Osteoblast (primary cell): ENCODE data around the gene USP21. TPM values are rescaled to one million over a fixed set of nuclear protein-coding genes. Genes with fewer than 3 reads are reported as not detected.

Experiments
- DNase-seq: peaks from one replicate; pipeline ENCODE4 v3.0.0; 2011; ENCODE audit warnings: low spot score, mixed read lengths; ENCODE audit not compliant: insufficient read length; ENCODE audit errors: missing footprints
- H2AFZ ChIP-seq: 2 replicates; pipeline ENCODE4 v1.6.0; 2011; ENCODE audit warnings: mild to moderate bottlenecking, low read length
- H3K27ac ChIP-seq: 2 replicates; pipeline ENCODE4 v1.5.1; 2011; ENCODE audit warnings: mild to moderate bottlenecking, low read depth, low read length, moderate library complexity
- H3K27me3 ChIP-seq: 2 replicates; pipeline ENCODE4 v1.6.0; 2012; ENCODE audit warnings: mild to moderate bottlenecking, control low read depth, inconsistent platforms, low read length, moderate library complexity; ENCODE audit not compliant: insufficient read depth
- H3K36me3 ChIP-seq: 2 replicates; pipeline ENCODE4 v1.5.1; 2011; ENCODE audit warnings: mild to moderate bottlenecking, low read length, control low read depth, moderate library complexity; ENCODE audit not compliant: insufficient read depth
- H3K4me1 ChIP-seq: 2 replicates; pipeline ENCODE4 v1.5.1; 2011; ENCODE audit warnings: mild to moderate bottlenecking, low read length, control low read depth, moderate library complexity; ENCODE audit not compliant: insufficient read depth
- H3K4me2 ChIP-seq: 2 replicates; pipeline ENCODE4 v1.6.0; 2011; ENCODE audit warnings: mild to moderate bottlenecking, low read length; ENCODE audit not compliant: insufficient read depth
- H3K4me3 ChIP-seq: fragments of 200-600 bp; sonication (generic); 3 replicates; pipeline ENCODE4 v1.5.1; 2012; ENCODE audit warnings: mild to moderate bottlenecking, low read length, inconsistent platforms; ENCODE audit not compliant: insufficient read depth
- H3K79me2 ChIP-seq: 2 replicates; pipeline ENCODE4 v1.6.0; 2012; ENCODE audit warnings: mild to moderate bottlenecking, low read length, control low read depth, inconsistent platforms; ENCODE audit not compliant: insufficient read depth
- H3K9me3 ChIP-seq: 2 replicates; pipeline ENCODE4 v1.5.1; 2011; ENCODE audit warnings: low read depth, low read length, control low read depth
- H4K20me1 ChIP-seq: 2 replicates; pipeline ENCODE4 v1.6.0; 2012; ENCODE audit warnings: mild to moderate bottlenecking, low read length, control low read depth; ENCODE audit not compliant: insufficient read depth
- total RNA-seq: library from RNA; depleted of rRNA; stranded (reverse); fragments of >200 nt; gene quantifications from 2 replicates; pipeline ENCODE4 v1.2.3, GENCODE V29; 2012
- TF ChIP-seq, protein P1 (sequence below): IDR thresholded peaks from 2 replicates; pipeline ENCODE4 v1.5.1; 2011; ENCODE audit warnings: mild to moderate bottlenecking, low read depth, low read length, moderate library complexity; ENCODE audit errors: extremely low read depth

The USP21 gene
- total RNA-seq, 1 donor, result 8.0 TPM

DNA sequence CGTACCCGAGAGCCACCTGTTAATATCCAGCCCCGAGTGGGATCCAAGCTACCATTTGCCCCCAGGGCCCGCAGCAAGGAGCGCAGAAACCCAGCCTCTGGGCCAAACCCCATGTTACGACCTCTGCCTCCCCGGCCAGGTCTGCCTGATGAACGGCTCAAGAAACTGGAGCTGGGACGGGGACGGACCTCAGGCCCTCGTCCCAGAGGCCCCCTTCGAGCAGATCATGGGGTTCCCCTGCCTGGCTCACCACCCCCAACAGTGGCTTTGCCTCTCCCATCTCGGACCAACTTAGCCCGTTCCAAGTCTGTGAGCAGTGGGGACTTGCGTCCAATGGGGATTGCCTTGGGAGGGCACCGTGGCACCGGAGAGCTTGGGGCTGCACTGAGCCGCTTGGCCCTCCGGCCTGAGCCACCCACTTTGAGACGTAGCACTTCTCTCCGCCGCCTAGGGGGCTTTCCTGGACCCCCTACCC lies 1.4 kb downstream of the USP21 start:
- Histone ChIP-seq H3K36me3 (peaks cover 48% of the 10 kb centered on the region), H4K20me1 (no peaks in the 10 kb centered on the region), H3K9me3 (no peaks in the 10 kb centered on the region), H2AFZ (no peak overlapping the region), H3K27ac (no peak overlapping the region), H3K4me3 (no peak overlapping the region), H3K4me1 (peaks cover 20% of the 10 kb centered on the region), H3K27me3 (no peaks in the 10 kb centered on the region), H3K79me2 (peaks cover 22% of the 10 kb centered on the region), H3K4me2 (peak overlapping the region; percentile 90)
- peak; percentile 15 for DNase-seq
- TF ChIP-seq, protein P1, sequence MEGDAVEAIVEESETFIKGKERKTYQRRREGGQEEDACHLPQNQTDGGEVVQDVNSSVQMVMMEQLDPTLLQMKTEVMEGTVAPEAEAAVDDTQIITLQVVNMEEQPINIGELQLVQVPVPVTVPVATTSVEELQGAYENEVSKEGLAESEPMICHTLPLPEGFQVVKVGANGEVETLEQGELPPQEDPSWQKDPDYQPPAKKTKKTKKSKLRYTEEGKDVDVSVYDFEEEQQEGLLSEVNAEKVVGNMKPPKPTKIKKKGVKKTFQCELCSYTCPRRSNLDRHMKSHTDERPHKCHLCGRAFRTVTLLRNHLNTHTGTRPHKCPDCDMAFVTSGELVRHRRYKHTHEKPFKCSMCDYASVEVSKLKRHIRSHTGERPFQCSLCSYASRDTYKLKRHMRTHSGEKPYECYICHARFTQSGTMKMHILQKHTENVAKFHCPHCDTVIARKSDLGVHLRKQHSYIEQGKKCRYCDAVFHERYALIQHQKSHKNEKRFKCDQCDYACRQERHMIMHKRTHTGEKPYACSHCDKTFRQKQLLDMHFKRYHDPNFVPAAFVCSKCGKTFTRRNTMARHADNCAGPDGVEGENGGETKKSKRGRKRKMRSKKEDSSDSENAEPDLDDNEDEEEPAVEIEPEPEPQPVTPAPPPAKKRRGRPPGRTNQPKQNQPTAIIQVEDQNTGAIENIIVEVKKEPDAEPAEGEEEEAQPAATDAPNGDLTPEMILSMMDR, result no peak

DNA sequence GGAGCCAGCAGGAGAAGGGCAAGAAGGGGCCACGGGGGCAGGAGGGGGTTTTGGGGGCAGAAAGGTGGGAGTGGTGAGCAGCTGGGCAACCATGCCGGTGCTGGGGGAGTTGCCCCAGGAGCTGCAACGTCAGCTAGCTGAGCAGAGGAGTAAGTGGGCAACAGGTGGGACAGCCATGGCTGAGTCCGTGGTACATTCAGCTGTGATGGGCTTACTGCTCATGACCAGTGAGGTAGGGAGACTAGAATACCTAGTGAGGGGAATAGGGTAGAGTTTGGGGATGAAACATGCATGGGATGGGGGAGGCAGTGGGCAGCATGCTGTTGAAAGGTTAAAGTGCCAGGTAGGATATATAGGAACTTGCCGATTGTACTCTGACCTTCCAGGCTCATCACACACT lies 2.4 kb downstream of the USP21 start:
- H3K4me2 ChIP-seq, result no peak overlapping the region
- DNase-seq, result peak; percentile 60
- H3K27me3 ChIP-seq, result no peaks in the 10 kb centered on the region
- H3K36me3 ChIP-seq, result peaks cover 48% of the 10 kb centered on the region
- H3K27ac ChIP-seq, result no peak overlapping the region
- peaks cover 22% of the 10 kb centered on the region for H3K79me2 ChIP-seq
- H2AFZ ChIP-seq, result no peak overlapping the region
- H3K9me3 ChIP-seq, result no peaks in the 10 kb centered on the region
- H4K20me1 ChIP-seq, result no peaks in the 10 kb centered on the region
- TF ChIP-seq, protein P1, result no peak
- H3K4me3 ChIP-seq, result no peak overlapping the region
- H3K4me1 ChIP-seq, result peaks cover 23% of the 10 kb centered on the region

DNA sequence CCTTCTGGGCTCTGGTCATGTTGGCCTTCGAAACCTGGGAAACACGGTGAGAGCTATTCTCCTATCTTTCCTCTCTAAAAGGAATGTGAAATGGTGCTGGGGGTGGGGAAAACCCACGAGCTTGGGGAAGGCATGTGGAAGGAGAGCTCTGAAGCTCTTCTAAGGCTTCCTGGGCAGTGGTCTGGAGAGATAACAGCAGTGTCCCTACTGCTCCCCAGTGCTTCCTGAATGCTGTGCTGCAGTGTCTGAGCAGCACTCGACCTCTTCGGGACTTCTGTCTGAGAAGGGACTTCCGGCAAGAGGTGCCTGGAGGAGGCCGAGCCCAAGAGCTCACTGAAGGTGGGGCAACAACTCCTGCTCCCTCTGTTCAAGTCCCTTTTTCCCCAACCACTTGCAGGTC lies 2.8 kb downstream of the USP21 start:
- Histone ChIP-seq H4K20me1 (no peaks in the 10 kb centered on the region), H3K27ac (no peak overlapping the region), H3K36me3 (peaks cover 45% of the 10 kb centered on the region), H3K27me3 (no peaks in the 10 kb centered on the region), H3K4me3 (no peak overlapping the region), H2AFZ (no peak overlapping the region), H3K4me2 (no peak overlapping the region), H3K9me3 (no peaks in the 10 kb centered on the region), H3K4me1 (peaks cover 26% of the 10 kb centered on the region), H3K79me2 (peaks cover 26% of the 10 kb centered on the region)
- peak; percentile 77 for DNase-seq
- TF ChIP-seq, protein P1, result no peak

DNA sequence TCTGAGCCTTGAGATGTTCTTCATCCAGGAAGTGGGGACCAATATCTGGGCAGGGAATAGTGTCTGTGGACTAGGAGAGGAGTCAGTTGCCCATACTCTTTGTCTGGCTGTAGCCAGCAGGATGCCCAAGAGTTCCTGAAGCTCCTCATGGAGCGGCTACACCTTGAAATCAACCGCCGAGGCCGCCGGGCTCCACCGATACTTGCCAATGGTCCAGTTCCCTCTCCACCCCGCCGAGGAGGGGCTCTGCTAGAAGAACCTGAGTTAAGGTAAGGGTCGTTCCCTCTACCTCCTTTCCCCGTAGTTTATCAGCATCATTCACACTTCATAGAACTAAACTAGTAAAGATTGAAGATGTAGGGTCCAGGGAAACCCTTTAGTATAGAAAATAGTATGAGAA lies 3.5 kb downstream of the USP21 start:
- peak; percentile 34 for DNase-seq
- Histone ChIP-seq H3K27ac (no peak overlapping the region), H3K79me2 (peaks cover 29% of the 10 kb centered on the region), H3K4me1 (peaks cover 30% of the 10 kb centered on the region), H4K20me1 (no peaks in the 10 kb centered on the region), H3K4me3 (no peak overlapping the region), H3K4me2 (no peak overlapping the region), H3K27me3 (no peaks in the 10 kb centered on the region), H3K36me3 (peaks cover 41% of the 10 kb centered on the region), H2AFZ (no peak overlapping the region), H3K9me3 (no peaks in the 10 kb centered on the region)
- TF ChIP-seq, protein P1, result no peak
